Measurements from ENCODE around the gene CCL4.

Gene CCL4

GRCh38 chr17:36066365-36066985, 37.2 kb upstream of the CCL4 start:
- no peak for TF ChIP-seq CTCF (IDR thresholded peaks at IDR 0.05)

GRCh38 chr17:36068524-36068923, 35.1 kb upstream of the CCL4 start:
- no peak for TF ChIP-seq CTCF (IDR thresholded peaks at IDR 0.05)

DNA sequence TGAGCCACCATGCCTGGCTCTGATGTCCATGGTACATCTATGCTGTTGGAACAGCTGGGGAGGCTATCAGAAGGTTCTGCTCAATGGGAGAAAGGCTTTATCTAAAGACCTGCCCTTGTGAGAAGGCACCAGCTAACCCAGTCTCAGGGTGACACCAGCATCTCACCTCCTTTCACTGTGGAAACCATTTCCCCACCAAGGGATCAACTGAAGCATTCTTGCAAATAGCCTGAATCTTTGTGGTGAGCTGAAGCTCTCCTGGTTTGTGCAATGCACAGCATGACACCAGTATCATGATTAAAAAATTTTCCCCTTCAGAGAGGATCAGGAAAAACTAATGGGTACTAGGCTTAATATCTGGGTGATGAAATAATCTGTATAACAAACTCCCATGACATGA, 34.5 kb upstream of the CCL4 start:
- TF ChIP-seq CTCF (IDR thresholded peaks at IDR 0.05) = no peak

DNA sequence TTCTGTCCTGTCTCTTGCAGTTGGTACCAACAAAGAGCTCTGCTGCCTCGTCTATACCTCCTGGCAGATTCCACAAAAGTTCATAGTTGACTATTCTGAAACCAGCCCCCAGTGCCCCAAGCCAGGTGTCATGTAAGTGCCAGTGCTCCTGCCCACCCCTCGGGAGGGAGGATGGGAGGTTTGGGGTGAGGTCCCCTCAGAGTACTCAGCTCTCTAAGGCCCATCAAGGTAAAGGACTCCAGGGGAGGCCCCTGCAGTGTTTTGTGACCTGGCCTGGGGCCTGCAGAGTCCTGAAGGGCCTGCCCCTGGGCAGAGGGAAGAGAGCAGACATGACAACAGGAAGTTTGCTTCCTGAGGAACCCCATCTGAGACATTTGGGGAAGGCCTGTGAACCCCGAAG, 33.2 kb upstream of the CCL4 start:
- no peak for TF ChIP-seq CTCF (IDR thresholded peaks at IDR 0.05)

GRCh38 chr17:36071751-36072150, 31.9 kb upstream of the CCL4 start:
- no peak for TF ChIP-seq CTCF (IDR thresholded peaks at IDR 0.05)

DNA sequence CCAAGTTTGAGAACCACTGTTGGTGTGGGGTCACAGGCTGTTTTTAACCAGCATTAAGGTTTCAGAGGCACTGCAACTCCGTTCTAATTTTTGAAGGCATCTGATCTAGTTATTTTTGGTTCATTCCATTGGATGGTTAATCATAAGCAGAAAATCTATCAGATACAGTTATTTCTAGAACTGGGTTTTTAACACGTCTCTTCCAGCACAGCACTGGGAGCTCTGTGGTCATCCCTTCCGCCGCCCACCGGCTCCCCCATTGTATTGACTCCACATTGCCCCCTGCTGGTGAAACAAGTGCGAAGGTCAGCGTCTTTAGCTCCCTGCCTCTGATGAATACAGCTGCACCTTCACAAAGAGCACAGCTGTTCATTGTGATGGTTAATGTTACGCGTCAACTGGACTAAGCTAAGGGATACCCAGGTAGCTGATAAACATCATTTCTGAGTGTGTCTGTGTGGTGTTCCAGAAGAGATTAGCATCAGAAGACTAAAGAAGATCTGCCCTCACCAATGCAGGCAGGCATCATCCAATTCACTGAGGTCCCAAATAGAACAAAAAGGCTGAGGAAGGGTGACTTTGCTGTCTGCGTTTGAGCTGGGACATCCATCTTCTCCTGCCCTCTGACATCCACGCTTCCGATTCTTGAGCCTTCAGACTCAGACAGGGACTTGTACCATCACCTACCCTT, 31.1 kb upstream of the CCL4 start:
- peak; percentile 92 for TF ChIP-seq CTCF (IDR thresholded peaks at IDR 0.05)

- TF ChIP-seq CTCF (IDR thresholded peaks at IDR 0.05) = no peak
These were observed 29.3 kb upstream of the CCL4 start for GRCh38 chr17:36074365-36074764.

All from LNCAP (cell line).